ENCODE measurements around the gene AGPAT1. TPM values are rescaled to one million over a fixed set of nuclear protein-coding genes. Genes with fewer than 3 reads are reported as not detected.

Gene AGPAT1
- total and polyA plus RNA-seq, 2 of the 13 experiments (the other 11 are each of a cell fraction or from before 2014, with no cell fraction given): 51.3 to 139 TPM

DNA sequence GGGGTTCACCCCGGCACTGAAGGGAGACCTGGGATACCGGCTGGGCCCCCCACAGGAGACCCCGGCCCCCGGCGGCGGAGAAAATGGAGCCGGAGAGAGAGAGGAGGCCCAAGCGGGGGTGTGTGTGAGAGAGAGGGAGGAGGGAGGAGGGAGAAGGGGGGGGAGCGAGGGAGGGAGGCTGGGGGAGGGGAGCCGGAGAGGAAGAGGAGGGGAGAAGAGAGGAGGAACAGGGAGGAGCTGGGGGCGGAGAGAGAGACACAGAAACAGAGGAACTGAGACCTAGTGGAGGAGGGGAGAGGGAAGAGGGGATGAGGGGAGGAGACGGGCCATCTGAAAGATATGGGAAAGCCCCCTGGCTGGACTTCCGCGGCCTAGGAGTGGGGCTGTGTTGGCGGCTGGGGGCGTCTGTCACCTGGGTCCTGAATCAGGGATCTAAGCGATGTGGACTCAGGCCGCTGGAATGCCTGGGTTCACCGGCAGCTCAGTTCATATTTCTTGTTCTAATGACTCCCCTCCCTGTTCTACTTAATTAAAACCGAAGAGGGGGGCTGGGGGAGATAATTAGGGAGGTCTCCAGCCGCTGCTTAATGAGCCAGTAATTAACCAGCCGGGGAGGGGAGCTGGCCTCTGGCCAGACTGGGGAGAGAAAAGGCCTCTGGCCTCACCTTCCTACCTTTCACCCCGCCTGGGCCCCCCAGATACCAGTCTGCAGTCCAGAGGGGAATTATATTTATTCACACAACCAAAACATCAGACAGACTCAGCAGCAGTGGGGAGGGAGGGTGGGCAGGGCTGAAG, 14.4 kb upstream of the AGPAT1 start, which contains the start of gene PBX2 (continued):
- no peak for TF ChIP-seq XRCC5 (optimal IDR thresholded peaks at IDR 0.05; ENCODE audit: low read length)
- no peak for TF ChIP-seq GABPA (IDR thresholded peaks at IDR 0.05; ENCODE audit: low read depth, low read length)
- peak; percentile 76 for TF ChIP-seq GABPA (CRISPR knock-in tag; IDR thresholded peaks at IDR 0.05; ENCODE audit: low read depth)
- TF ChIP-seq KDM6A (CRISPR knock-in tag; IDR thresholded peaks at IDR 0.05; ENCODE audit: low read depth): 0 out of 2 replicates have a peak, but pooled peaks have one; percentile 9
- no peak for TF ChIP-seq SYNCRIP (IDR thresholded peaks at IDR 0.05; ENCODE audit: insufficient read depth, low read depth, low read length)
- no peak for TF ChIP-seq EHMT2 (IDR thresholded peaks at IDR 0.05; ENCODE audit: borderline replicate concordance, low read depth, low read length)
- TF ChIP-seq, protein P1, sequence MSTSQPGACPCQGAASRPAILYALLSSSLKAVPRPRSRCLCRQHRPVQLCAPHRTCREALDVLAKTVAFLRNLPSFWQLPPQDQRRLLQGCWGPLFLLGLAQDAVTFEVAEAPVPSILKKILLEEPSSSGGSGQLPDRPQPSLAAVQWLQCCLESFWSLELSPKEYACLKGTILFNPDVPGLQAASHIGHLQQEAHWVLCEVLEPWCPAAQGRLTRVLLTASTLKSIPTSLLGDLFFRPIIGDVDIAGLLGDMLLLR (CRISPR knock-in tag; IDR thresholded peaks at IDR 0.05): 0 out of 2 replicates have a peak, but pooled peaks have one; percentile 33
- TF ChIP-seq, protein P2, sequence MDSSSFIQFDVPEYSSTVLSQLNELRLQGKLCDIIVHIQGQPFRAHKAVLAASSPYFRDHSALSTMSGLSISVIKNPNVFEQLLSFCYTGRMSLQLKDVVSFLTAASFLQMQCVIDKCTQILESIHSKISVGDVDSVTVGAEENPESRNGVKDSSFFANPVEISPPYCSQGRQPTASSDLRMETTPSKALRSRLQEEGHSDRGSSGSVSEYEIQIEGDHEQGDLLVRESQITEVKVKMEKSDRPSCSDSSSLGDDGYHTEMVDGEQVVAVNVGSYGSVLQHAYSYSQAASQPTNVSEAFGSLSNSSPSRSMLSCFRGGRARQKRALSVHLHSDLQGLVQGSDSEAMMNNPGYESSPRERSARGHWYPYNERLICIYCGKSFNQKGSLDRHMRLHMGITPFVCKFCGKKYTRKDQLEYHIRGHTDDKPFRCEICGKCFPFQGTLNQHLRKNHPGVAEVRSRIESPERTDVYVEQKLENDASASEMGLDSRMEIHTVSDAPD (CRISPR knock-in tag; IDR thresholded peaks at IDR 0.05): no peak
- TF ChIP-seq U2AF2 (IDR thresholded peaks at IDR 0.05; ENCODE audit: low read depth, low read length): no peak
- TF ChIP-seq, protein P3, sequence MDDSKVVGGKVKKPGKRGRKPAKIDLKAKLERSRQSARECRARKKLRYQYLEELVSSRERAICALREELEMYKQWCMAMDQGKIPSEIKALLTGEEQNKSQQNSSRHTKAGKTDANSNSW (CRISPR knock-in tag; IDR thresholded peaks at IDR 0.05; ENCODE audit: borderline replicate concordance): no peak
- no peak for TF ChIP-seq CENPT (CRISPR knock-in tag; IDR thresholded peaks at IDR 0.05; ENCODE audit: low read depth)
- no peak for TF ChIP-seq CENPX (CRISPR knock-in tag; IDR thresholded peaks at IDR 0.05)
- TF ChIP-seq ZNF101 (CRISPR knock-in tag; IDR thresholded peaks at IDR 0.05; ENCODE audit: borderline replicate concordance, low read depth): no peak
- TF ChIP-seq HCFC1 (IDR thresholded peaks at IDR 0.05; ENCODE audit: low read depth, low read length): no peak
- peak; percentile 16; the same call in 1 of the 2 replicates for TF ChIP-seq NCOA2 (CRISPR knock-in tag; IDR thresholded peaks at IDR 0.05)
- TF ChIP-seq MXD4 (CRISPR knock-in tag; IDR thresholded peaks at IDR 0.05): no peak
- TF ChIP-seq, protein P4, sequence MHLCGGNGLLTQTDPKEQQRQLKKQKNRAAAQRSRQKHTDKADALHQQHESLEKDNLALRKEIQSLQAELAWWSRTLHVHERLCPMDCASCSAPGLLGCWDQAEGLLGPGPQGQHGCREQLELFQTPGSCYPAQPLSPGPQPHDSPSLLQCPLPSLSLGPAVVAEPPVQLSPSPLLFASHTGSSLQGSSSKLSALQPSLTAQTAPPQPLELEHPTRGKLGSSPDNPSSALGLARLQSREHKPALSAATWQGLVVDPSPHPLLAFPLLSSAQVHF (CRISPR knock-in tag; IDR thresholded peaks at IDR 0.05): no peak
- TF ChIP-seq ZNF564 (CRISPR knock-in tag; IDR thresholded peaks at IDR 0.05): no peak
- no peak for TF ChIP-seq AGO1 (IDR thresholded peaks at IDR 0.05; ENCODE audit: low read depth, low read length, poor library complexity, severe bottlenecking)
- TF ChIP-seq ZNF264 (CRISPR knock-in tag; IDR thresholded peaks at IDR 0.05): no peak
- no peak for TF ChIP-seq ZMYM2 (CRISPR knock-in tag; IDR thresholded peaks at IDR 0.05)
- TF ChIP-seq ZNF816 (CRISPR knock-in tag; IDR thresholded peaks at IDR 0.05; ENCODE audit: borderline replicate concordance): no peak
- 0 out of 2 replicates have a peak, but pooled peaks have one; percentile 23 for TF ChIP-seq ZNF670 (CRISPR knock-in tag; IDR thresholded peaks at IDR 0.05; ENCODE audit: borderline replicate concordance)
- peak; percentile 54 for TF ChIP-seq GATAD2A (CRISPR knock-in tag; IDR thresholded peaks at IDR 0.05)
- TF ChIP-seq IKZF4 (CRISPR knock-in tag; IDR thresholded peaks at IDR 0.05; ENCODE audit: borderline replicate concordance, low read depth, not compliant biosample characterization): no peak
- TF ChIP-seq, protein P5, sequence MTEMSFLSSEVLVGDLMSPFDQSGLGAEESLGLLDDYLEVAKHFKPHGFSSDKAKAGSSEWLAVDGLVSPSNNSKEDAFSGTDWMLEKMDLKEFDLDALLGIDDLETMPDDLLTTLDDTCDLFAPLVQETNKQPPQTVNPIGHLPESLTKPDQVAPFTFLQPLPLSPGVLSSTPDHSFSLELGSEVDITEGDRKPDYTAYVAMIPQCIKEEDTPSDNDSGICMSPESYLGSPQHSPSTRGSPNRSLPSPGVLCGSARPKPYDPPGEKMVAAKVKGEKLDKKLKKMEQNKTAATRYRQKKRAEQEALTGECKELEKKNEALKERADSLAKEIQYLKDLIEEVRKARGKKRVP (CRISPR knock-in tag; IDR thresholded peaks at IDR 0.05): no peak
- TF ChIP-seq EED (CRISPR knock-in tag; IDR thresholded peaks at IDR 0.05): 0 out of 2 replicates have a peak, but pooled peaks have one; percentile 31
- TF ChIP-seq ZKSCAN1 (IDR thresholded peaks at IDR 0.05; ENCODE audit: low read length): no peak
